Liver (tissue), 9 donors: ENCODE results near the gene ALDH1B1. TPM values are rescaled to one million over a fixed set of nuclear protein-coding genes. Genes with fewer than 3 reads are reported as not detected.

Experiments used
- DNase-seq: peaks from one replicate; pipeline ENCODE4 v3.0.0-alpha.2; 2017; ENCODE audit warnings: low spot score
- H3K27ac ChIP-seq, 2 donors: one replicate each; pipeline ENCODE4 v1.7.0; 2013; ENCODE audit warnings: inconsistent platforms in 2 of 2, low read length in 2 of 2, control low read depth in 1 of 2, low read depth in 1 of 2, mild to moderate bottlenecking in 1 of 2
- H3K27me3 ChIP-seq, 4 donors: one replicate each; pipeline versions ENCODE4 v1.6.1 to v1.7.0; 2013; ENCODE audit warnings: low read length in 3 of 4, inconsistent platforms in 1 of 4, mild to moderate bottlenecking in 1 of 4, moderate library complexity in 1 of 4; ENCODE audit not compliant: control insufficient read depth in 4 of 4, insufficient read depth in 4 of 4
- H3K36me3 ChIP-seq, 4 donors: one replicate each; pipeline versions ENCODE4 v1.6.1 to v1.7.0; 2013; ENCODE audit warnings: low read length in 3 of 4, mild to moderate bottlenecking in 3 of 4, low read depth in 1 of 4, moderate library complexity in 1 of 4; ENCODE audit not compliant: control insufficient read depth in 4 of 4, insufficient read depth in 3 of 4
- H3K4me1 ChIP-seq, 4 donors: one replicate each; pipeline versions ENCODE4 v1.6.1 to v1.7.0; 2013; ENCODE audit warnings: low read length in 3 of 4, mild to moderate bottlenecking in 3 of 4, moderate library complexity in 1 of 4; ENCODE audit not compliant: control insufficient read depth in 4 of 4, insufficient read depth in 4 of 4
- H3K4me3 ChIP-seq, 3 donors: one replicate each; pipeline versions ENCODE4 v1.6.1 to v1.7.0; 2013; ENCODE audit warnings: low read length in 3 of 3, control low read depth in 1 of 3, low read depth in 1 of 3, mild to moderate bottlenecking in 1 of 3
- H3K9ac ChIP-seq, 2 donors: one replicate each; pipeline ENCODE4 v1.7.0; 2013; ENCODE audit warnings: low read length in 2 of 2, mild to moderate bottlenecking in 2 of 2, moderate library complexity in 2 of 2, control low read depth in 1 of 2, low read depth in 1 of 2
- H3K9me3 ChIP-seq, 4 donors: one replicate each; pipeline versions ENCODE4 v1.6.1 to v1.7.0; 2013; ENCODE audit warnings: low read length in 3 of 4; ENCODE audit not compliant: control insufficient read depth in 4 of 4
- EGR1 ChIP-seq, 2 donors: IDR thresholded peaks; 2 replicates each; pipeline ENCODE4 v1.6.1; 2016 to 2018; ENCODE audit warnings: antibody characterized with exemption in 2 of 2, low read depth in 2 of 2
- FOXA1 ChIP-seq: IDR thresholded peaks from 2 replicates; pipeline ENCODE4 v1.6.1; 2016; ENCODE audit warnings: antibody characterized with exemption
- FOXA2 ChIP-seq: IDR thresholded peaks from 2 replicates; pipeline ENCODE4 v1.6.1; 2016; ENCODE audit warnings: antibody characterized with exemption
- GABPA ChIP-seq, 2 donors: IDR thresholded peaks in 1 of 2; conservative IDR thresholded peaks in 1 of 2; 2 replicates each; pipeline ENCODE4 v1.6.1; 2016; ENCODE audit warnings: antibody characterized with exemption in 2 of 2, mild to moderate bottlenecking in 1 of 2, moderate library complexity in 1 of 2
- HNF4A ChIP-seq, 2 donors: conservative IDR thresholded peaks; 2 replicates each; pipeline ENCODE4 v1.6.1; 2016; ENCODE audit warnings: antibody characterized with exemption in 2 of 2, mild to moderate bottlenecking in 2 of 2
- JUND ChIP-seq, 2 donors: IDR thresholded peaks; 2 replicates each; pipeline ENCODE4 v1.6.1; 2016; ENCODE audit warnings: antibody characterized with exemption in 2 of 2
- RAD21 ChIP-seq, 2 donors: IDR thresholded peaks; 2 replicates each; pipeline ENCODE4 v1.6.1; 2016; ENCODE audit warnings: antibody characterized with exemption in 2 of 2, mild to moderate bottlenecking in 2 of 2
- RXRA ChIP-seq, 2 donors: IDR thresholded peaks; 2 replicates each; pipeline ENCODE4 v1.6.1; 2017 to 2018; ENCODE audit warnings: antibody characterized with exemption in 2 of 2, mild to moderate bottlenecking in 1 of 2
- SP1 ChIP-seq: IDR thresholded peaks from 2 replicates; pipeline ENCODE4 v1.6.1; 2018; ENCODE audit warnings: antibody characterized with exemption, mild to moderate bottlenecking
- YY1 ChIP-seq: IDR thresholded peaks from 2 replicates; pipeline ENCODE4 v1.6.1; 2016; ENCODE audit warnings: antibody characterized with exemption, mild to moderate bottlenecking
- WGBS: extraction: QIAGEN DNeasy Blood & Tissue Kit; methylation state at CpG from one replicate; pipeline ENCODE4 v1.1.7; 2013; 5-methylcytosine and 5-hydroxymethylcytosine counted together
- polyA plus RNA-seq, 2 donors: library from polyadenylated mRNA; stranded (reverse) in 1 of 2; unstranded in 1 of 2; fragments of 200-250 nt in 1 of 2; fragments of >200 nt in 1 of 2; fragmentation: Nextera tagmentation in 1 of 2; extraction: Ambion mirVana in 1 of 2; gene quantifications; one replicate each; pipeline versions ENCODE4 v1.2.1 to v1.2.3, GENCODE V29; 2013 to 2015
- total RNA-seq, 2 donors: library from RNA; depleted of rRNA; stranded (reverse); fragments of >200 nt; gene quantifications; one replicate each; pipeline ENCODE4 v1.2.3, GENCODE V29; 2014
- TF ChIP-seq, protein P1 (sequence below): IDR thresholded peaks from 2 replicates; pipeline ENCODE4 v1.6.1; 2016; ENCODE audit warnings: antibody characterized with exemption, mild to moderate bottlenecking
- TF ChIP-seq, protein P2 (sequence below): IDR thresholded peaks from 2 replicates; pipeline ENCODE4 v1.6.1; 2016; ENCODE audit warnings: antibody characterized with exemption
- TF ChIP-seq, protein P3 (sequence below): fragments of 150-350 bp; IDR thresholded peaks from 2 replicates; pipeline ENCODE4 v1.5.1; 2017; ENCODE audit warnings: improper control_type of control experiment, low read depth, low read length; ENCODE audit not compliant: missing input control
- TF ChIP-seq, protein P4 (sequence below): IDR thresholded peaks from 2 replicates; pipeline ENCODE4 v1.6.1; 2016; ENCODE audit warnings: antibody characterized with exemption
- TF ChIP-seq, protein P5 (sequence below): IDR thresholded peaks from 2 replicates; pipeline ENCODE4 v1.6.1; 2016; ENCODE audit warnings: antibody characterized with exemption
- donor health status: healthy.
- donor health status: healthy.
- donor health status: healthy.
- donor health status: healthy.
- donor health status: healthy.

The ALDH1B1 gene
- total and polyA plus RNA-seq, 4 donors, result 18.9 to 73.9 (median 52.6) TPM

DNA sequence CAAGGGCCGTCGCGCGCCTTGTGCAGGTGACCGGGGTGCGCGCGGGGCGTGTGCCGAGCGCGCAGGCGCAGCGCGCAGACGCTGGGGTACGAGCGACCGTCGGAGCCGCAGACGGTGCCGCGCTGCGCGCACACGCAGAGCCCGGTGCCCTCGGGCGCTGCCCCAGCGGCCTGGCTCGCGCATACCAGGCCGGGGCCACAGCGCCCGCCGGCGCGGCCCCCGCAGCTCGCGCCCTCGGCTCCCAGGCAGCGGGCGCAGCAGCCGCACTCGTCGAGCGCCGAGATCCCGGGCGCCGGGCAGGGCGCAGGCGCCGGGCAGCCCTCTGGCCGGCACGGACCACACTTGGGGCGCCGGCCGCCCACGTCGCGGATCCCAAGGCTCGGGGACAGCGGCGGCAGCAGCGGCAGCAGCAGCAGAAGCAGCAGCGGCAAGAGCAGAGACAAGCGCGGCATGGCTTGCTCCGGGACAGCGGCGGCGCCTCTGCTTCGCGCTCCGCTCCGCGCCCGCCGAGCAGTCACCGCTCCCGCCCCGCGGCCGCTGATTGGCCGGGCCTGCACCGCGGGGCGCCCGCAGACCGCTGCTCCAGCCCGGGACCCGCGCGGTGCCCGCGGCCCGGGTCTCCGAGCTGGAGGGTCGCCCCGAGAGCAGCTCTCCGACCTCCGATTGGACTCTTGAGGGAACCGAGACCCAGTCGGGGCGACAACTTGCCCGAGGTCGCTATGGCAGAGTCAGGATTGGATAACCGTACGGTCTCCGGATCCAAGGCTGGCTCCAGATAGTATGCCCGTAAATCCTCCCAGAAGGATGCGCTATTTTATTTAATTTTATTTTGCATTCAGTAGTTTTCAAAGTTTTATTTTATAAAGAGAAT, 31.7 kb downstream of the ALDH1B1 start, which contains the start of gene IGFBPL1:
TSS of gene IGFBPL1 (minus strand) at position 482 of the 871 bp plus-strand sequence. CDS start at position 452, 30 bp downstream.
- Histone ChIP-seq H3K4me3 (peak within 1 kb of the TSS in 2 of 3 donors; percentile 22 to 51), H3K4me1 (peaks cover 3 to 12% (median 5%) of the 10 kb centered on the region in 4 donors), H3K27me3 (no peaks in the 10 kb centered on the region), H3K27ac (no peak within 1 kb of the TSS), H3K36me3 (no peaks in the 10 kb centered on the region), H3K9ac (no peak within 1 kb of the TSS), H3K9me3 (no peaks in the 10 kb centered on the region)
- DNase-seq, result no peak
- no peak for TF ChIP-seq EGR1 (IDR thresholded peaks at IDR 0.05; ENCODE audit: low read depth in 2 of 2)
- TF ChIP-seq, protein P1, sequence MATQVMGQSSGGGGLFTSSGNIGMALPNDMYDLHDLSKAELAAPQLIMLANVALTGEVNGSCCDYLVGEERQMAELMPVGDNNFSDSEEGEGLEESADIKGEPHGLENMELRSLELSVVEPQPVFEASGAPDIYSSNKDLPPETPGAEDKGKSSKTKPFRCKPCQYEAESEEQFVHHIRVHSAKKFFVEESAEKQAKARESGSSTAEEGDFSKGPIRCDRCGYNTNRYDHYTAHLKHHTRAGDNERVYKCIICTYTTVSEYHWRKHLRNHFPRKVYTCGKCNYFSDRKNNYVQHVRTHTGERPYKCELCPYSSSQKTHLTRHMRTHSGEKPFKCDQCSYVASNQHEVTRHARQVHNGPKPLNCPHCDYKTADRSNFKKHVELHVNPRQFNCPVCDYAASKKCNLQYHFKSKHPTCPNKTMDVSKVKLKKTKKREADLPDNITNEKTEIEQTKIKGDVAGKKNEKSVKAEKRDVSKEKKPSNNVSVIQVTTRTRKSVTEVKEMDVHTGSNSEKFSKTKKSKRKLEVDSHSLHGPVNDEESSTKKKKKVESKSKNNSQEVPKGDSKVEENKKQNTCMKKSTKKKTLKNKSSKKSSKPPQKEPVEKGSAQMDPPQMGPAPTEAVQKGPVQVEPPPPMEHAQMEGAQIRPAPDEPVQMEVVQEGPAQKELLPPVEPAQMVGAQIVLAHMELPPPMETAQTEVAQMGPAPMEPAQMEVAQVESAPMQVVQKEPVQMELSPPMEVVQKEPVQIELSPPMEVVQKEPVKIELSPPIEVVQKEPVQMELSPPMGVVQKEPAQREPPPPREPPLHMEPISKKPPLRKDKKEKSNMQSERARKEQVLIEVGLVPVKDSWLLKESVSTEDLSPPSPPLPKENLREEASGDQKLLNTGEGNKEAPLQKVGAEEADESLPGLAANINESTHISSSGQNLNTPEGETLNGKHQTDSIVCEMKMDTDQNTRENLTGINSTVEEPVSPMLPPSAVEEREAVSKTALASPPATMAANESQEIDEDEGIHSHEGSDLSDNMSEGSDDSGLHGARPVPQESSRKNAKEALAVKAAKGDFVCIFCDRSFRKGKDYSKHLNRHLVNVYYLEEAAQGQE, result no peak
- TF ChIP-seq YY1, result no peak
- TF ChIP-seq, protein P2, sequence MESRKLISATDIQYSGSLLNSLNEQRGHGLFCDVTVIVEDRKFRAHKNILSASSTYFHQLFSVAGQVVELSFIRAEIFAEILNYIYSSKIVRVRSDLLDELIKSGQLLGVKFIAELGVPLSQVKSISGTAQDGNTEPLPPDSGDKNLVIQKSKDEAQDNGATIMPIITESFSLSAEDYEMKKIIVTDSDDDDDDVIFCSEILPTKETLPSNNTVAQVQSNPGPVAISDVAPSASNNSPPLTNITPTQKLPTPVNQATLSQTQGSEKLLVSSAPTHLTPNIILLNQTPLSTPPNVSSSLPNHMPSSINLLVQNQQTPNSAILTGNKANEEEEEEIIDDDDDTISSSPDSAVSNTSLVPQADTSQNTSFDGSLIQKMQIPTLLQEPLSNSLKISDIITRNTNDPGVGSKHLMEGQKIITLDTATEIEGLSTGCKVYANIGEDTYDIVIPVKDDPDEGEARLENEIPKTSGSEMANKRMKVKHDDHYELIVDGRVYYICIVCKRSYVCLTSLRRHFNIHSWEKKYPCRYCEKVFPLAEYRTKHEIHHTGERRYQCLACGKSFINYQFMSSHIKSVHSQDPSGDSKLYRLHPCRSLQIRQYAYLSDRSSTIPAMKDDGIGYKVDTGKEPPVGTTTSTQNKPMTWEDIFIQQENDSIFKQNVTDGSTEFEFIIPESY, result no peak
- TF ChIP-seq FOXA1, result no peak
- no peak for TF ChIP-seq RXRA (IDR thresholded peaks at IDR 0.05)
- no peak for TF ChIP-seq SP1
- no peak for TF ChIP-seq JUND (IDR thresholded peaks at IDR 0.05)
- no peak for TF ChIP-seq GABPA (IDR thresholded peaks at IDR 0.05 in 1 of 2, conservative IDR thresholded peaks at IDR 0.05 in 1 of 2)
- 4% methylated on average over 115 of the region's 115 CpGs for WGBS

DNA sequence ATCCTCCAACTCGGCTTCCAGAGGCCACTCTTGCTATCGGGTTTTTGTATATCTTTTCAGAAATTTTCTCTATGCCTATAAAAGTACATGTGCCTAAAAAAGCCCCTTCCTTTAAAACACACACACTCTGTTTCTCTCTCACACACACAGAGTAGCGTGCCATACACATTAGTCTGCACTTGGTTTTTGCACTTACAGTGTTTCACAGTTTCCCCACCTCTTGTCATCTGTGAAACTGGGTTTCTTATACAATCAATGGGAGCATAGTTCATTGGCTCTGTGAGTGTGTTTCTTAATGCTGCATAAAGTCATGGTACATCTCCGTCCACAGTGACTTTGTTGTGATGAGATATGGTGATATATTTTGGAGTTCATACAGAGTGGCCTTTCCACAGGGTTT, 32.4 kb downstream of the ALDH1B1 start:
- Histone ChIP-seq H3K27me3 (no peaks in the 10 kb centered on the region), H3K27ac (no peak overlapping the region), H3K36me3 (no peaks in the 10 kb centered on the region), H3K9me3 (no peaks in the 10 kb centered on the region), H3K9ac (no peak overlapping the region), H3K4me3 (no peak overlapping the region), H3K4me1 (peaks cover 3 to 12% (median 5%) of the 10 kb centered on the region in 4 donors)
- 78% methylated on average over 4 of the region's 4 CpGs for WGBS
- TF ChIP-seq GABPA (IDR thresholded peaks at IDR 0.05 in 1 of 2, conservative IDR thresholded peaks at IDR 0.05 in 1 of 2) (no peak), RAD21 (IDR thresholded peaks at IDR 0.05) (no peak), HNF4A (conservative IDR thresholded peaks at IDR 0.05) (no peak), EGR1 (IDR thresholded peaks at IDR 0.05; ENCODE audit: low read depth in 2 of 2) (no peak), YY1 (no peak), SP1 (no peak), FOXA2 (no peak)
- TF ChIP-seq, protein P3, sequence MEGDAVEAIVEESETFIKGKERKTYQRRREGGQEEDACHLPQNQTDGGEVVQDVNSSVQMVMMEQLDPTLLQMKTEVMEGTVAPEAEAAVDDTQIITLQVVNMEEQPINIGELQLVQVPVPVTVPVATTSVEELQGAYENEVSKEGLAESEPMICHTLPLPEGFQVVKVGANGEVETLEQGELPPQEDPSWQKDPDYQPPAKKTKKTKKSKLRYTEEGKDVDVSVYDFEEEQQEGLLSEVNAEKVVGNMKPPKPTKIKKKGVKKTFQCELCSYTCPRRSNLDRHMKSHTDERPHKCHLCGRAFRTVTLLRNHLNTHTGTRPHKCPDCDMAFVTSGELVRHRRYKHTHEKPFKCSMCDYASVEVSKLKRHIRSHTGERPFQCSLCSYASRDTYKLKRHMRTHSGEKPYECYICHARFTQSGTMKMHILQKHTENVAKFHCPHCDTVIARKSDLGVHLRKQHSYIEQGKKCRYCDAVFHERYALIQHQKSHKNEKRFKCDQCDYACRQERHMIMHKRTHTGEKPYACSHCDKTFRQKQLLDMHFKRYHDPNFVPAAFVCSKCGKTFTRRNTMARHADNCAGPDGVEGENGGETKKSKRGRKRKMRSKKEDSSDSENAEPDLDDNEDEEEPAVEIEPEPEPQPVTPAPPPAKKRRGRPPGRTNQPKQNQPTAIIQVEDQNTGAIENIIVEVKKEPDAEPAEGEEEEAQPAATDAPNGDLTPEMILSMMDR, result no peak
- TF ChIP-seq, protein P4, sequence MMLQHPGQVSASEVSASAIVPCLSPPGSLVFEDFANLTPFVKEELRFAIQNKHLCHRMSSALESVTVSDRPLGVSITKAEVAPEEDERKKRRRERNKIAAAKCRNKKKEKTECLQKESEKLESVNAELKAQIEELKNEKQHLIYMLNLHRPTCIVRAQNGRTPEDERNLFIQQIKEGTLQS, result no peak
- TF ChIP-seq, protein P5, sequence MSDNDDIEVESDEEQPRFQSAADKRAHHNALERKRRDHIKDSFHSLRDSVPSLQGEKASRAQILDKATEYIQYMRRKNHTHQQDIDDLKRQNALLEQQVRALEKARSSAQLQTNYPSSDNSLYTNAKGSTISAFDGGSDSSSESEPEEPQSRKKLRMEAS, result no peak
- TF ChIP-seq, protein P1, result no peak
- DNase-seq, result no peak
